GM12892 (cell line): Measurements from ENCODE around the gene FHL5.

Experiments used
- POLR2A ChIP-seq: IDR thresholded peaks from 2 replicates; pipeline ENCODE4 v1.6.1; 2011; ENCODE audit warnings: low read depth, low read length, control low read depth
- POLR2AphosphoS5 ChIP-seq: IDR thresholded peaks from 2 replicates; pipeline ENCODE4 v1.6.1; 2011; ENCODE audit warnings: low read depth, low read length, control low read depth
- TAF1 ChIP-seq: IDR thresholded peaks from 2 replicates; pipeline ENCODE4 v1.6.1; 2011; ENCODE audit warnings: low read depth, mild to moderate bottlenecking, control low read depth, low read length, borderline replicate concordance

DNA sequence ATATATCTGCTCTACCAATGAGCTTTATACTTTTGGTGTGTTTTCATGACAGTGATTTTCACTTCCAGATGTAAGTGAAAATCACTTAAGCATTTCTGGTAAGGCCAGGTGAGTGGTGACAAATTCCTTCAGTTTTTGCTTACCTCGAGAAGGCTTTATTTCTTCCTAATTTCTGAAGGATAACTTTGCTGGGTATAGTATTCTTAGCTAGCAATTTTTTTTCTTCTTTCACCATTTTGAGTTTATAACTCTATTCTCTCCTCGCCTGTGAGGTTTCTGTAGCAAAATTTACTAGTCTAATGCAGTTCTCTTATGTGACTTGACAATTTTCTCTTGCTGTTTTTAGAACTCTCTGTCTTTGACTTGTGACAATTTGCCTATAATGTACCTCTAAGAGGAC lies 7.1 kb downstream of the FHL5 start:
- no peak for TF ChIP-seq POLR2A
- TF ChIP-seq POLR2AphosphoS5, result no peak
- no peak for TF ChIP-seq TAF1
